GM12878 (cell line): ENCODE measurements around the gene ISCU. TPM values are rescaled to one million over a fixed set of nuclear protein-coding genes. Genes with fewer than 3 reads are reported as not detected.

ENCODE experiments used
- ATAC-seq: fragments of 200-7000 bp; cut with Tn5 transposase; 3 replicates; pipeline ENCODE4 v1.9.1; 2020; ENCODE audit warnings: mild to moderate bottlenecking, moderate library complexity
- BruUV-seq: library from RNA; stranded (reverse); fragments of 400-500 nt; replicated peaks from 2 replicates; lab custom pipeline; 2021; lab: Mats Ljungman, UMichigan
- CTCF ChIA-PET: fragments of 300-600 bp; sonication (Branson Sonifier 250); formaldehyde crosslinking; extraction: SDS; loops from one replicate; lab custom pipeline; 2021; ENCODE audit warnings: inconsistent platforms; lab: Yijun Ruan, JAX
- POLR2A ChIA-PET: fragments of 350-600 bp; formaldehyde crosslinking; extraction: SDS; loops from one replicate; lab custom pipeline; 2021; ENCODE audit warnings: inconsistent platforms; lab: Charles Lee
- RAD21 ChIA-PET: fragments of 300-600 bp; sonication (Branson Sonifier 250); formaldehyde crosslinking; loops from one replicate; lab custom pipeline; 2023; ENCODE audit warnings: antibody characterized with exemption; ENCODE audit not compliant: unreplicated experiment; lab: Charles Lee
- SMC1A ChIA-PET: fragments of 300-600 bp; sonication (Branson Sonifier 250); formaldehyde crosslinking; loops from one replicate; lab custom pipeline; 2023; ENCODE audit not compliant: unreplicated experiment, uncharacterized antibody; lab: Charles Lee
- DNase-seq: peaks from one replicate; pipeline ENCODE4 v3.0.0-alpha.2; 2011; ENCODE audit warnings: low read depth, low spot score
- FAIRE-seq: peaks from 3 replicates; lab custom pipeline; 2011; peaks lifted over from hg19 to GRCh38; lab: Jason Lieb, UNC
- H2AFZ ChIP-seq: 2 replicates; pipeline ENCODE4 v1.6.0; 2011; ENCODE audit warnings: low read depth, low read length, control low read depth; ENCODE audit not compliant: control insufficient read depth
- H3K27ac ChIP-seq: 2 replicates; pipeline ENCODE4 v1.5.1; 2011; ENCODE audit warnings: control low read depth; ENCODE audit not compliant: control insufficient read depth, insufficient read depth
- H3K27me3 ChIP-seq, 2 experiments: replicated peaks in 1 of 2; 2 replicates each; pipeline versions ENCODE4 v1.6.0 to v1.6.1; 2011; ENCODE audit warnings: low read length in 1 of 2; ENCODE audit not compliant: control insufficient read depth in 2 of 2, insufficient read depth in 2 of 2
- H3K36me3 ChIP-seq, 2 experiments: 2 replicates each; pipeline ENCODE4 v1.5.1; 2011; ENCODE audit warnings: low read length in 1 of 2; ENCODE audit not compliant: control insufficient read depth in 2 of 2, insufficient read depth in 2 of 2
- H3K4me1 ChIP-seq: 2 replicates; pipeline ENCODE4 v1.6.1; 2011; ENCODE audit warnings: mild to moderate bottlenecking, low read length, moderate library complexity, mixed read lengths; ENCODE audit not compliant: control insufficient read depth, insufficient read depth
- H3K4me2 ChIP-seq: 2 replicates; pipeline ENCODE4 v1.6.0; 2011; ENCODE audit warnings: control low read depth; ENCODE audit not compliant: control insufficient read depth, insufficient read depth
- H3K4me3 ChIP-seq: fragments of 200-600 bp; sonication (generic); 2 replicates; pipeline ENCODE4 v1.5.1; 2016
- H3K79me2 ChIP-seq: 2 replicates; pipeline ENCODE4 v1.6.0; 2011; ENCODE audit warnings: low read length; ENCODE audit not compliant: control insufficient read depth, insufficient read depth
- H3K9ac ChIP-seq: 2 replicates; pipeline ENCODE4 v1.8.0; 2011; ENCODE audit warnings: low read length, control low read depth, mixed read lengths; ENCODE audit not compliant: control insufficient read depth, insufficient read depth
- H3K9me3 ChIP-seq: replicated peaks from 3 replicates; pipeline ENCODE4 v1.5.1; 2011; ENCODE audit warnings: mild to moderate bottlenecking, low read length; ENCODE audit not compliant: control insufficient read depth, insufficient read depth
- H4K20me1 ChIP-seq: 2 replicates; pipeline ENCODE4 v1.6.0; 2011; ENCODE audit not compliant: control insufficient read depth, insufficient read depth
- BHLHE40 ChIP-seq, 2 experiments: fragments of 450-650 bp in 1 of 2; IDR thresholded peaks; 2 replicates each; pipeline ENCODE4 v1.6.1; 2011 to 2017; ENCODE audit warnings: low read depth in 2 of 2, borderline replicate concordance in 1 of 2, improper control_type of control experiment in 1 of 2, low read length in 1 of 2, mild to moderate bottlenecking in 1 of 2
- NFYA ChIP-seq: IDR thresholded peaks from 2 replicates; pipeline ENCODE4 v1.6.1; 2011; ENCODE audit warnings: low read depth, mild to moderate bottlenecking, low read length, improper control_type of control experiment, borderline replicate concordance
- RELA ChIP-seq: fragments of 450-650 bp; IDR thresholded peaks from 2 replicates; pipeline ENCODE4 v1.8.0; 2014; ENCODE audit warnings: borderline replicate concordance; ENCODE audit not compliant: partially characterized antibody
- RUNX3 ChIP-seq: IDR thresholded peaks from 2 replicates; pipeline ENCODE4 v1.6.1; 2012; ENCODE audit warnings: low read length, inconsistent platforms
- SPI1 ChIP-seq: IDR thresholded peaks from 2 replicates; pipeline ENCODE4 v1.6.1; 2011; ENCODE audit warnings: low read depth, mild to moderate bottlenecking, low read length, moderate library complexity, borderline replicate concordance; ENCODE audit not compliant: insufficient read depth
- WGBS: methylation state at CpG from one replicate; pipeline ENCODE4 v1.1.6; 2016; ENCODE audit warnings: low lambda C conversion rate; ENCODE audit not compliant: insufficient replicate concordance, insufficient coverage; ENCODE audit errors: missing lambda C conversion rate; 5-methylcytosine and 5-hydroxymethylcytosine counted together
- in situ Hi-C: fragments of 300-500 bp; cut with MboI; formaldehyde crosslinking; loops from 9 replicates; pipeline ENCODE4 v1.14.3; 2018; ENCODE audit warnings: mixed read lengths
- intact Hi-C: fragments of 100-400 bp; cut with micrococcal nuclease; formaldehyde crosslinking; loops from one replicate; pipeline ENCODE4 v1.14.2; 2022; ENCODE audit not compliant: unreplicated experiment
- polyA plus RNA-seq, 11 experiments: library from polyadenylated mRNA; depleted of rRNA in 4 of 11; unstranded in 6 of 11; stranded (reverse) in 5 of 11; fragments of >200 nt; fragmentation: Nextera tagmentation in 4 of 11; fragmentation: Illumina TruSeq in 1 of 11; extraction: Ambion mirVana in 4 of 11; extraction: Trizol in 1 of 11; gene quantifications; 1 replicate in 1 of 11; 2 replicates in 10 of 11; pipeline versions ENCODE4 v1.2.1 to v1.2.3, GENCODE V29; 2011 to 2016; ENCODE audit warnings: inconsistent platforms in 2 of 11, missing spikeins in 2 of 11, low read depth in 1 of 11
- total RNA-seq, 4 experiments: library from RNA; depleted of rRNA in 3 of 4; stranded (reverse); fragments of >200 nt in 3 of 4; fragmentation: Illumina TruSeq in 1 of 4; extraction: Trizol in 1 of 4; gene quantifications; 2 replicates each; pipeline versions ENCODE4 v1.2.1 to v1.2.3, GENCODE V29; 2013 to 2021
- TF ChIP-seq, protein P1 (sequence below): fragments of 450-650 bp; IDR thresholded peaks from 2 replicates; pipeline ENCODE4 v1.6.1; 2017; ENCODE audit warnings: antibody characterized with exemption, mild to moderate bottlenecking, moderate library complexity

The ISCU gene
- total and polyA plus RNA-seq, 10 of the 15 experiments (the other 5 are each of a cell fraction or from before 2014, with no cell fraction given) = 32.8 to 260 (median 127) TPM

- in situ Hi-C loops = no loop called here
- SMC1A ChIA-PET = no interaction called here
- Histone ChIP-seq H4K20me1 (no peaks in the 10 kb centered on the region), H3K4me2 (peak overlapping the region; percentile 32)
- TF ChIP-seq RELA = no peak
- TF ChIP-seq SPI1 = 0 out of 2 replicates have a peak, but pooled peaks have one; percentile 9
- peak; percentile 81 for TF ChIP-seq RUNX3
- peak; percentile 72 to 81 for TF ChIP-seq BHLHE40 (IDR thresholded peaks at IDR 0.05; ENCODE audit: borderline replicate concordance in 1 of 2, low read depth in 2 of 2, low read length in 1 of 2)
- TF ChIP-seq, all 136 proteins: peak for 3
- peak overlapping the region; percentile 17; the same call in 1 of the 2 replicates for H3K27ac ChIP-seq
- FAIRE-seq (no peak), DNase-seq (no peak), ATAC-seq (peak; percentile 21; the same call in 2 of the 3 replicates)
- H3K4me3 ChIP-seq = peak overlapping the region; percentile 59
- ChIA-PET CTCF (interaction anchor here (1.0 kb wide), 1 partner anchor 252 kb away, joined by 3 read pairs; no protein-coding TSS in a partner anchor), POLR2A (interaction anchor here (1.0 to 1.1 kb wide), 2 partner anchors 11 to 181 kb away, joined by 3 read pairs; partner anchors contain the start of gene ISCU), RAD21 (no interaction called here)
- whole genome bisulfite sequencing = 70% methylated on average over 5 of the region's 5 CpGs
- peaks cover 95% of the 10 kb centered on the region for H3K79me2 ChIP-seq
- H2AFZ ChIP-seq = no peak overlapping the region
- no peaks in the 10 kb centered on the region for H3K27me3 ChIP-seq
- peaks cover 5 to 15% of the 10 kb centered on the region in 2 experiments for H3K36me3 ChIP-seq
- intact Hi-C loops = no loop called here
- BruUV-seq = no TSS peak
- H3K9me3 ChIP-seq = no peaks in the 10 kb centered on the region
- peaks cover 25% of the 10 kb centered on the region for H3K4me1 ChIP-seq
- H3K9ac ChIP-seq = no peak overlapping the region
These were observed 10.9 kb upstream of the ISCU start for GRCh38 chr12:108551535-108551934.

DNA sequence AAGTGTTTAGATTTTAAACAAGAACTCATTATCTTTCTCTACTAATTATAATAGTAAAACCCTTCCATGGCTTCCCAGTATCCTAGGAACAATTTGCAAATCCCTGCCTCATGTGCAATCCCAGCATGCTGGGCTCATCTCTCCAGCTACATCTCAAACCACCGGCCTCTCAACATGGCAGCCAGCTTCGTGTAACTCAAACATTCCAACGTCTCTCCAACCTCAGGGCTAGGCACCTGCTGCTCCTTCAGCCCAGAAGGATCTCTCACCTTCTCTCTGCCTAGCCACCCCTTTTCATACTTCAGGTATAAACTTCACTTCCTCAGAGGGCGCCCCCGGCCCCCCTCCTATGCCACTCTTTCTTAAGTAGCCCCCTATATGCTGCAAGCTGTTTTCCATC lies 8.6 kb upstream of the ISCU start:
- Histone ChIP-seq H3K4me1 (peaks cover 19% of the 10 kb centered on the region), H4K20me1 (no peaks in the 10 kb centered on the region; the same call in 1 of the 2 replicates), H3K36me3 (peaks cover 0 to 19% of the 10 kb centered on the region in 2 experiments; a peak in 2 of 4 replicates), H3K4me3 (0 out of 2 replicates have a peak overlapping the region, but pooled peaks have one; percentile 18), H3K9me3 (no peaks in the 10 kb centered on the region), H2AFZ (no peak overlapping the region), H3K4me2 (0 out of 2 replicates have a peak overlapping the region, but pooled peaks have one; percentile 5), H3K9ac (no peak overlapping the region), H3K79me2 (peaks cover 94% of the 10 kb centered on the region), H3K27me3 (no peaks in the 10 kb centered on the region), H3K27ac (no peak overlapping the region)
- BruUV-seq = no TSS peak
- ChIA-PET RAD21 (interaction anchor here (1.5 kb wide), 1 partner anchor 65 kb away, joined by 4 read pairs; no protein-coding TSS in a partner anchor), POLR2A (interaction anchor here (0.6 kb wide), 1 partner anchor 135 kb away, joined by 4 read pairs; no protein-coding TSS in a partner anchor), CTCF (interaction anchor here (1.2 to 1.7 kb wide), 2 partner anchors 8 to 12 kb away, joined by 4 read pairs; partner anchors contain the start of gene SART3), SMC1A (interaction anchor here (26.5 kb wide), 1 partner anchor 64 kb away, joined by 718 read pairs; no protein-coding TSS in a partner anchor)
- in situ Hi-C loops (no loop called here), intact Hi-C loops (no loop called here)
- DNase-seq (no peak), ATAC-seq (no peak), FAIRE-seq (no peak)
- 98% methylated on average over 5 of the region's 5 CpGs for WGBS
- TF ChIP-seq, protein P1, sequence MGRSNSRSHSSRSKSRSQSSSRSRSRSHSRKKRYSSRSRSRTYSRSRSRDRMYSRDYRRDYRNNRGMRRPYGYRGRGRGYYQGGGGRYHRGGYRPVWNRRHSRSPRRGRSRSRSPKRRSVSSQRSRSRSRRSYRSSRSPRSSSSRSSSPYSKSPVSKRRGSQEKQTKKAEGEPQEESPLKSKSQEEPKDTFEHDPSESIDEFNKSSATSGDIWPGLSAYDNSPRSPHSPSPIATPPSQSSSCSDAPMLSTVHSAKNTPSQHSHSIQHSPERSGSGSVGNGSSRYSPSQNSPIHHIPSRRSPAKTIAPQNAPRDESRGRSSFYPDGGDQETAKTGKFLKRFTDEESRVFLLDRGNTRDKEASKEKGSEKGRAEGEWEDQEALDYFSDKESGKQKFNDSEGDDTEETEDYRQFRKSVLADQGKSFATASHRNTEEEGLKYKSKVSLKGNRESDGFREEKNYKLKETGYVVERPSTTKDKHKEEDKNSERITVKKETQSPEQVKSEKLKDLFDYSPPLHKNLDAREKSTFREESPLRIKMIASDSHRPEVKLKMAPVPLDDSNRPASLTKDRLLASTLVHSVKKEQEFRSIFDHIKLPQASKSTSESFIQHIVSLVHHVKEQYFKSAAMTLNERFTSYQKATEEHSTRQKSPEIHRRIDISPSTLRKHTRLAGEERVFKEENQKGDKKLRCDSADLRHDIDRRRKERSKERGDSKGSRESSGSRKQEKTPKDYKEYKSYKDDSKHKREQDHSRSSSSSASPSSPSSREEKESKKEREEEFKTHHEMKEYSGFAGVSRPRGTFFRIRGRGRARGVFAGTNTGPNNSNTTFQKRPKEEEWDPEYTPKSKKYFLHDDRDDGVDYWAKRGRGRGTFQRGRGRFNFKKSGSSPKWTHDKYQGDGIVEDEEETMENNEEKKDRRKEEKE = no peak
- no peak for TF ChIP-seq NFYA
